Osteocyte (in vitro differentiated cells): ENCODE measurements around the gene RABL6. TPM values are rescaled to one million over a fixed set of nuclear protein-coding genes. Genes with fewer than 3 reads are reported as not detected.
A peak's percentile ranks its signal among the peaks of the same experiment; 100 is the strongest.
"Not testable (repeated sequence)": the region's sequence is repeated elsewhere in the genome, so short reads cannot be mapped to it uniquely, and the experiment has no call there.

Source experiments
- DNase-seq: peaks from one replicate; pipeline ENCODE4 v3.0.0; 2021; ENCODE audit warnings: mixed read lengths; ENCODE audit not compliant: unreplicated experiment; ENCODE audit errors: extremely low spot score
- H3K27ac Mint-ChIP-seq: one replicate; pipeline ENCODE4 v1.8.0; 2021; ENCODE audit warnings: mild to moderate bottlenecking, mixed read lengths; ENCODE audit not compliant: unreplicated experiment
- H3K27me3 Mint-ChIP-seq: one replicate; pipeline ENCODE4 v1.8.0; 2021; ENCODE audit warnings: mixed read lengths; ENCODE audit not compliant: unreplicated experiment
- H3K36me3 Mint-ChIP-seq: one replicate; pipeline ENCODE4 v1.8.0; 2021; ENCODE audit warnings: mixed read lengths; ENCODE audit not compliant: unreplicated experiment
- H3K4me1 Mint-ChIP-seq: one replicate; pipeline ENCODE4 v1.8.0; 2021; ENCODE audit warnings: mixed read lengths; ENCODE audit not compliant: unreplicated experiment
- H3K4me3 Mint-ChIP-seq: one replicate; pipeline ENCODE4 v1.8.0; 2021; ENCODE audit warnings: mild to moderate bottlenecking, moderate library complexity, mixed read lengths; ENCODE audit not compliant: unreplicated experiment
- H3K9me3 Mint-ChIP-seq: one replicate; pipeline ENCODE4 v1.8.0; 2021; ENCODE audit warnings: mixed read lengths; ENCODE audit not compliant: unreplicated experiment
- CTCF ChIP-seq: fragments of 200-600 bp; sonication (generic); IDR thresholded peaks from 2 replicates; pipeline ENCODE4 v1.5.0; 2021; ENCODE audit warnings: antibody characterized with exemption, mild to moderate bottlenecking, moderate library complexity
- total RNA-seq: library from RNA; stranded (reverse); gene quantifications from 2 replicates; pipeline ENCODE4 v1.2.1, GENCODE V29; 2021

RABL6 gene
- total RNA-seq, 1 donor from 2014 or later, result 84.7 TPM

DNA sequence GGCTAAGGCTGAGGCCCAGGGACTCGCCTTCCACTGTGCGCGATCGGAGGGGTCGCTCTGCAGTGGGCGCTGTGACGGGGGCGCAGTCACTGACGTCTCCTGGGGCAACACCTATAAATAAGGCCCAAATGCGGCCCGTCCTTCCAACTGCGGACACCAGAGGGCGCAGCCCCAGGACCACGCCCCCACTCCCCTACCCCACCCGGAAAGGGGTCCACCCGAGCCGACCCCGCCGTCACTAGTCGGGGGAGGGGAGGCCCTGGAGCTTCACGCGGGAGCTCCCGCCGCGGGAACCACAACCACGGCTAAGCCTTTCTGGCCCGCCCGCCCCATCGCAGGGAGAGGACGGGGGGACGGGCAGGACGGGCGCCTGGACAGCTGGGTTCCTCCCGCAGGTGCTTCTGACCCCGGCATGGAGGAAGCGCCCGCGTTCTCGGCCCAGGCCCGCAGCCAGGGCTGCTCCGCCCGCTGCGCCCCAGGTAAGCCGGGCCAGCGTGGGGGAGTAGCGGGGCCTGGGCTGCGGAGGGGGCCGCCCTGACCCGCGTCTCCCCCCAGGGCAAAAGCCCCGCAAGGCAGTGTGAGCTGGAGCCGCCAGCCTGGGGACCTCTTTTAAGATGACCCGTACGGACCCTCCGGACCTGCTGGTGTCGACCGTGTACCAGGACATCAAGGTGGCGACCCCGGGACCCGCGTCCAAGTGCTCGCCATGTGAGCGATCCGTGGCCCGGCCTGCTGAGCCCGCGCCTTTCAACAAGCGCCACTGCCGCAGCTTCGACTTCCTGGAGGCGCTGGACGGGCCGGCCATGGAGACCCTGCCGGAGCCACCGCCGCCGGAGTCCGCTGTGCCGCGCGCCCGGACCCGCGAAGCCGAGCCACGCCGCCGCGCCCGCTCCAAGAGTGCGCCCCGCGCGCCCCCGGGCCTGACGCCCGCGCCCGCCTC lies 36.3 kb downstream of the RABL6 start:
- H3K27ac Mint-ChIP-seq, H3K9me3 Mint-ChIP-seq, DNase-seq, H3K36me3 Mint-ChIP-seq, H3K27me3 Mint-ChIP-seq: not testable (repeated sequence)
- Mint-ChIP-seq H3K4me1 (peaks cover 40% of the 10 kb centered on the region), H3K4me3 (peak overlapping the region; percentile 40)
- peak; percentile 69 for TF ChIP-seq CTCF

- peak overlapping the region; percentile 45 for H3K4me3 Mint-ChIP-seq
These were observed 37.2 kb downstream of the RABL6 start for GRCh38 chr9:136844761-136845464.

DNA sequence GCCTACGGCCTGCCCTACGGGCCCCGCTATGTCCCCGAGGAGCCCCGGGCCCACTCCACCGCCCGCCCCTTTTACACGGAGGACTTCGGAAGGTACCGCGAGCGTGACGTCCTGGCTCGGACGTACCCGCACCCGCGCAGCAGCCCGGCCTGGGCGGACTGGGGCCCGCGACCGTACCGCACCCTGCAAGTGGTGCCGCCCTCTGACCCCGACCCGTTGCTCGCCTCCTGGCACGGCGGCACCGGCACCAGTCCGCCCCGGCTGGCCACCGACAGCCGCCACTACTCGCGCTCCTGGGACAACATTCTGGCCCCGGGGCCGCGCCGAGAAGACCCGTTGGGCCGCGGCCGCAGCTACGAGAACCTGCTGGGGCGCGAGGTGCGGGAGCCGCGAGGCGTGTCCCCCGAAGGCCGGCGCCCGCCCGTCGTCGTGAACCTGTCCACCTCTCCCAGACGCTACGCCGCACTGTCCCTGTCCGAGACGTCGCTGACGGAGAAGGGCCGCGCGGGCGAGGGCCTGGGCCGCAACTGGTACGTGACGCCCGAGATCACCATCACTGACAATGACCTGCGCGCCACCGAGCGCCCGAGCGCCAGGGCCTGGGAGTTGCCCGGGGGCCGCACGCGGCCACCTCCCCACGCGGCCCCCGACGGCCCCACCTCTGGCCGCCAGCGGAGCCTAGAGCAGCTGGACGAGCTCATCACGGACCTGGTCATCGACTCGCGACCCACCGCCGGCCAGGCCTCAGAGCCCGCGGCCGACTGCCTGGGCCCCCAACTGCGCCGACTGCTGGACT lies 37.9 kb downstream of the RABL6 start:
- H3K36me3 Mint-ChIP-seq, result no peaks in the 10 kb centered on the region
- H3K4me3 Mint-ChIP-seq, result peak overlapping the region; percentile 45
- H3K27ac Mint-ChIP-seq, result no peak overlapping the region
- no peaks in the 10 kb centered on the region for H3K27me3 Mint-ChIP-seq
- no peak for DNase-seq
- no peaks in the 10 kb centered on the region for H3K9me3 Mint-ChIP-seq
- peaks cover 38% of the 10 kb centered on the region for H3K4me1 Mint-ChIP-seq
- TF ChIP-seq CTCF, result no peak

More at GRCh38 chr9:136844761-136845464, 37.2 kb downstream of the RABL6 start:
- Mint-ChIP-seq H3K27ac (no peak overlapping the region), H3K36me3 (peaks cover 2% of the 10 kb centered on the region), H3K4me1 (peaks cover 38% of the 10 kb centered on the region), H3K27me3 (no peaks in the 10 kb centered on the region), H3K9me3 (no peaks in the 10 kb centered on the region)
- DNase-seq, result no peak
- TF ChIP-seq CTCF, result no peak

GRCh38 chr9:136846376-136847087 lies 38.8 kb downstream of the RABL6 start:
- TF ChIP-seq CTCF, result no peak
- peaks cover 33% of the 10 kb centered on the region for H3K4me1 Mint-ChIP-seq
- no peak overlapping the region for H3K27ac Mint-ChIP-seq
- peak overlapping the region; percentile 75 for H3K4me3 Mint-ChIP-seq
- no peaks in the 10 kb centered on the region for H3K9me3 Mint-ChIP-seq
- DNase-seq, result no peak
- no peaks in the 10 kb centered on the region for H3K27me3 Mint-ChIP-seq
- H3K36me3 Mint-ChIP-seq, result no peaks in the 10 kb centered on the region
